ENCODE measurements around the gene GAB3.
"Not testable (repeated sequence)": the region's sequence is repeated elsewhere in the genome, so short reads cannot be mapped to it uniquely, and the experiment has no call there.

Gene GAB3

GRCh38 chrX:154658187-154658586 lies 92.7 kb downstream of the GAB3 start:
- in situ Hi-C loops (cut with MboI; ENCODE audit: low sequenced_read_pairs) = no loop called here

- in situ Hi-C loops (cut with MboI; ENCODE audit: low sequenced_read_pairs) = no loop called here
Observed at GRCh38 chrX:154657226-154657805, 93.6 kb downstream of the GAB3 start.

GRCh38 chrX:154655786-154656185 lies 95.1 kb downstream of the GAB3 start:
- in situ Hi-C loops (cut with MboI; ENCODE audit: low sequenced_read_pairs) = no loop called here

- in situ Hi-C loops (cut with MboI; ENCODE audit: low sequenced_read_pairs) = no loop called here
Observed at GRCh38 chrX:154655346-154655745, 95.5 kb downstream of the GAB3 start.

DNA sequence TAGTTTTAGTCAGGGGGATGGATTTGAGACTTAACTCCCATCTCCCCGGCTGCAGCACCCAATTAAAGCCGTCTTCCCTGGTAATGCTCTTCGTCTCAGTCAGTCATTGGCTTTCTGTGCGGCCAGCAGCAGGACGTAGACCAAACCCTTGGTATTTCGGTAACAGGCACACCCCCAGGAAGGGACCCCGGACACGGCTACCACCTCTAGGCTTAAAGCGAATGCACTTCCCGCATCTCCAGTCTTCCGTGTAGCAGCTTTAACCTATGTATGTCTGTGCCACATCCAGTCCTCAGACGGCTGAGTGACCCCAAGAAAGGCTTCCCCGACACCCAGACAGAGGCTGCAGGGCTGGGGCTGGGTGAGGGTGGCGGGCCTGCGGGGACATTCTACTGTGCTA lies 96.0 kb downstream of the GAB3 start:
- in situ Hi-C loops (cut with MboI; ENCODE audit: low sequenced_read_pairs) = no loop called here

DNA sequence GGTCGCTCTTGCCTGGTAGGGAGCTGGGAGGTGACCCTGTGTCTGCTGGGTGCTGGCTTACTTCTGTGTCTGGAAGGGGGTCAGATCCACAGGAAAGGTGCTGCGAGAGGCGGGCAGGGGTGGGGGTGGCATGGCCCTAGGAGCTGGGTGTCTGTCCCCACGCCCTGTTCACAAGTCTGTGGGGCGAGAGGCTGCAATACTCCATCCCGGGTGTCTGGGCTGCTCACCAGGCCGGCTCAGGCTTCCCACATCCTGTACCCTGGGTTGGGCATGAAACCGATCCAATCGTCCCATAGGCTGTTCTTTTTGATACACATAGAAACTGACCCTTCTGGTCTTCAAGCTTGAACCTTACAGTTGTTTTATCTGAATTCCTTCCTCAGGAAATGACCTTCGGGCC lies 96.5 kb downstream of the GAB3 start:
- in situ Hi-C loops (cut with MboI; ENCODE audit: low sequenced_read_pairs) = no loop called here

- in situ Hi-C loops (cut with MboI; ENCODE audit: low sequenced_read_pairs) = not testable (repeated sequence)
Observed at GRCh38 chrX:154653413-154653812, 97.5 kb downstream of the GAB3 start, which contains the start of gene CTAG2. Gene CTAG2, minus strand, starts transcription at chrX:154653579. Its CDS starts 64 bp downstream, at chrX:154653515.

- in situ Hi-C loops (cut with MboI; ENCODE audit: low sequenced_read_pairs) = no loop called here
Observed at GRCh38 chrX:154653048-154653401, 97.9 kb downstream of the GAB3 start.

GRCh38 chrX:154652311-154653047 lies 98.4 kb downstream of the GAB3 start:
- in situ Hi-C loops (cut with MboI; ENCODE audit: low sequenced_read_pairs) = no loop called here

DNA sequence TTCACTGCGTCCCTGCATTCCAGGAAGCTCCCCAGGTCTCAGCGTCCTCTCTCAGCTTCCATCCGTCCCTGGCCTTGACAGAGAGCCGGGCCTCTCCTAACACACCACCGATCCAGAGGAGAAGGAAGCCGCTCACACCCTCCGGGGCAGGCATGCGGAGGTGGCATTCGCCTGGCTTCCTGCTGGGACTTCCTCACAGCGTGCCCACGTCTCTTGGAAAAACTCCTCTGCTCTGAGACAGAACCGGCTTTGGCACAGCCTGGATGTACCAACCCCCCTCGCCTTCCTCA lies 100.7 kb downstream of the GAB3 start:
- in situ Hi-C loops (cut with MboI; ENCODE audit: low sequenced_read_pairs) = no loop called here

- in situ Hi-C loops (cut with MboI; ENCODE audit: low sequenced_read_pairs) = no loop called here
Observed at GRCh38 chrX:154649503-154650220, 101.2 kb downstream of the GAB3 start.

DNA sequence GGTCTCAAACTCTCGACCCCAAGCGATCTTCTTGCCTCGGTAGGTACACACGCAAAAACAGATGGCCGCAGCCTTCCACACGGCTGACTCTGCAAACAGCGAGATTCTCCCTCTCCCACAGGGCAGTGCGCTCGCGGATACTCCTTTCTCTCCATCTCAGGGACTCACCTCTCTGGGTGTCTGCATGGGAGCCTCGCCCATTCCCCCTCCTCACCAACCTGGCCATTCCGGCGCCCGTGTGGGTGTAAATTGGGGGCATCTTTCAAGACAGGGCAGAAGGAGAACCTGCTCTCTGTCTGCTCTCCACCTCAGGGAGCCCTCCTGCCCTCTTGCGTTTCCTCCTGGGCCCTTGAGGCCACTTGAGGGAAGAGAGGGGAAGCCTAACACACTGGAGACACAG lies 101.9 kb downstream of the GAB3 start:
- in situ Hi-C loops (cut with MboI; ENCODE audit: low sequenced_read_pairs) = no loop called here

DNA sequence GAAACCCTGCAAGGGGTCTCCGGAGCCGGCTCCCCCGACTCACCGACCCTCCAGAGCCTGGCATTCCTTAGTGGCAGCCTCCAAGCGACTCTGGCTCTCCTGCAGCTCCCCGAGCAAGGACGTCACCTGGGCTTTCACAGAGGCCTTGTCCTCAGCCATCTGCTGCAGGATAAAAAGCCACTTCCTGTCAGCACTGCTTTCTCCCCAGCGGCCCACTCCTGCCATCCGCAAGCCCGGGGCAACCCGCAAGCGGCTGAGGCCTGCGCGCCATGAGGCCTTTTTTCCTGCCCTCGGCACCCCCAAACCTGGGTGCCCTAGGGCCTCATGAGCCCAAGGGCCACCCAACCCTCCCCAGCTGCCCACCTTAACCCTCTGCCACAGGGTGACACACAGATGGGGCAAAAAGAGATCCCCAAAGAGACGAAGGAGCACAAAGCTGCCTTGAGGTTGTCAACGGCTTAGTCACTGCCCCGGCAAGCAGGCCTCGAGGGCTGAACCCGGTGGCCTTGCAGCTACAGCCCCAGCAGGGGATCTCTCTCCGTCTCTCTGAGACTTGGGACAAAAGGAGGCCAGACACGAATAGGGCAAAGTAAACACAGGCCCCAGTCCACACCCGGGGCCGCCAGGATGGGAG lies 105.0 kb downstream of the GAB3 start:
- in situ Hi-C loops (cut with MboI; ENCODE audit: low sequenced_read_pairs) = not testable (repeated sequence)

DNA sequence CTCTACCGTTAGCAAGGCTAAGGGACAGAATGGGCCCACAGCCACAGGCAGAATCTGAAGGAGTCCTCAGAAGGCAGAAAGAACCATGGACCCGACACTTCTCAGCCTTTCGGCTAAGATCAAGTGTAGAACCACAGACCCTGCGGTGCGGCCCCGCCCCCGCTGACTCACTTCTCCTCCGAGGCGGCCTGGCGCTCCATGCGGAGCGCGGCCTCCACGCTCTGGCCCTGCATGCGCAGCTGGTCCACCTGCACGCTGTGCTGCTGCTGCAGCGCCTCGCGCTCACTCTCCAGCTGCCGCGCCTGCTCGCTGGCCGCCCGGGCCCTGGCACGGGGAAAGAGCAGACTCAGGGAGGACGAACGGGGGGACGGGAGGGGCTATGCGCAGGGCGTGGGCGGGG lies 107.2 kb downstream of the GAB3 start:
- in situ Hi-C loops (cut with MboI; ENCODE audit: low sequenced_read_pairs) = not testable (repeated sequence)

DNA sequence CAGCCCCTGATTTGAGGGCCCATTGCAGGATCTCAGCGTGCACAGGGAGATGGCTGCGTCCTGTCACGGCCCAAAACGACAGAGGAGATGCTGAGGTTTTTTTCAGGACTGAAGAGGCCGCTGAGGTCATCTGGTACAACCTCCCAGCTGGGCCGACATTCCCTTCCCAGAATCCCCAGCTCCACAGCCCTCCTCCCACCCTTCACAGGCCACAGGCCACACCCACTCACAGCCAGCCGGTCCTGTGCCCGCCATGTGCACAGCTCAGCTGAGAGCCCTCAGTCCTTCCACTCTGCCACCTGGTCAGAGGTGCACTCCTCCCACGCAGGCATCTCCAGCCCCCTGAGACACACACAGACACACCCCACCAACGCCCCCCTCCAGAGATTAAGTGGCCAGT lies 109.1 kb downstream of the GAB3 start:
- in situ Hi-C loops (cut with MboI; ENCODE audit: low sequenced_read_pairs) = not testable (repeated sequence)

DNA sequence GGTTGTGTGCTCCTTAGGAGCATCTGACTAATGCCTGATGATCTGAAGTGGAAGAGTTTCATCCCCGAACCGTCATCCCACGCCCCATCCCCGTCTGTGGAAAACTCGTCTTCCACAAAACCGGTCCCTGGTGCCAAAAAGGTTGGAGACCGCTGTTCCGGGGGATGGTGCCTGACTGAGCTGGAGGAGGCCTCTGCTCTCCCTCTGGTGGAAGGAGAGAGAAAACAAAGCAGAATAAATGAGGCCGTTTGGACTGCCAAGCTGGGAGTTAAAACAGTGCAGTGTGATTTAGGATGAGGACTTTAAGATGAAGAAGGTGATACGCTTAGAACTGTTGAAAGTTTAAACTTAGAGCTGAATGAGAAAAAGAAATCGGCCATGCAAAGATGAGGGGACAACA lies 117.2 kb downstream of the GAB3 start:
- in situ Hi-C loops (cut with MboI; ENCODE audit: low sequenced_read_pairs) = not testable (repeated sequence)

GRCh38 chrX:154630949-154631348 lies 119.9 kb downstream of the GAB3 start:
- in situ Hi-C loops (cut with MboI; ENCODE audit: low sequenced_read_pairs) = not testable (repeated sequence)

DNA sequence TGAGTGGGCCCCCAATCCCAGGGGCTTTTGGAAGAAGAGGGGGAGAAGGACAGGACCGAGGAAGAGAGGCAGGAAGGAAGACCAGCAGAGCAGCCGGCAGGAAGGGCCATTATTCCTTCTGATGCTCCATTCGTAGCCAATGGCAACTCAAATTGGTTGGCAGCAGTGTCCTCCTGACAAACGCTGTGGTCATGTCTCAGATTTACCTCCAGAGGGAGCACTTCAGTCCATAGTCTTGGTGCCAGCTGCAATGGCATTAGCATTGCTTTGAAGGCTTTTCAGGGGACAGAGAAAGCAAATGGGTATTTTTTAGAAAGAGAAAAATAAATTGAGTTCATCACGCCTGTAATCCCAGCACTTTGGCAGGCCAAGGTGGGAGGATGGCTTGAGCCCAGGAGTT lies 121.9 kb downstream of the GAB3 start:
- in situ Hi-C loops (cut with MboI; ENCODE audit: low sequenced_read_pairs) = not testable (repeated sequence)

Measured in hTERT RPE-1 (cell line).